HG02678 (cell line): Measurements from ENCODE around the gene FAM217B.

ENCODE experiments used
- ATAC-seq: cut with Tn5 transposase; IDR thresholded peaks from one replicate; pipeline ENCODE4 v1.9.1; 2021; ENCODE audit warnings: mild to moderate bottlenecking, moderate library complexity; ENCODE audit not compliant: unreplicated experiment

FAM217B gene, protein sequence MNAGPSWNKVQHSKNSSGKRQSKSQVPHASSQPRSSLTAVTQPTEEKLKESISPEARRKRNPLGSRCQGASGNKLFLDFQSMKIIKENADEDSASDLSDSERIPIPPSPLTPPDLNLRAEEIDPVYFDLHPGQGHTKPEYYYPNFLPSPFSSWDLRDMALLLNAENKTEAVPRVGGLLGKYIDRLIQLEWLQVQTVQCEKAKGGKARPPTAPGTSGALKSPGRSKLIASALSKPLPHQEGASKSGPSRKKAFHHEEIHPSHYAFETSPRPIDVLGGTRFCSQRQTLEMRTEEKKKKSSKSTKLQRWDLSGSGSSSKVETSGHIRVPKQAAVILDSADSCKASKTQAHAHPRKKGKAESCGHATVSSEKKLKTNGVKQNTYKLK

DNA sequence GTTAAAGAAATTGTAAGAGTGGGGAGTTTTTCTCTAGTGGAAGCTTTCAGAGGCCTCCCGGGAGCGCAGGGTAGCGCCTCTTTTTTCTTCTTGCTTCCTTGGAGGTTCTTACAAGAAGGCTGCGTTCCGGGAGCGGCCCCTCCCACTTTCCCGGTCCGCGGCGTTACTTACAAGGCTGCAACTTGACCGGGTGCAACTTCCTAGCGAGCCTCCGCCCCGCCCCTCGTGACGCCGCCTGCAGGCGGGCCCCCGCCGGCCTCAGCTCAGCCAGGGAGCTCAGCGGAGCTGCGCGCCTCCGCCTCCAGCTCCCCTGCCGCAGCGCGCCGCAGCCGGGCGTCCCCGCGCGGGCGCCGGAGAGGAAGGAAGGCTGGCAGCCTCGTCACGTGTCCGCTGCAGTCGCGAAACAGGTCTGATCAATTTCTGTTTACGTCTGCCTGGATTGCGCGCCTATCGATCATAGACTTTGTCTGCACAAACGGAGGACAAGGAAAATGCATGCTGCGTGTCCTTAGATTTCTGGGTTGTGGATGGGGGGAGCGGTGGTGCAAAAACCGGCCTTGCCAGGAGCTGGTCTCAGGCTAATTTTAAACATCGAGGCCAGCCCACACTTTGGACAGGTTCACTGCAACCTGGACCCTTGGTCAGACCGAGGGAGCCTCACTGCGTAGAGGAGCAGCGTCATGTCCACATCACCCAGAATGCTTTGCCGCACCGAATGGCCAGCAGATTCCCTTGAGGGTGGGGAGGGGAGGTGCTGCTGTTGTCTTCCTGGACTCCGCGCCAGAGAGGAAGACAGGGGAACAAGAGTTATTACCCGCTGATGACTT lies at the start of gene FAM217B, which contains the start of gene PPP1R3D:
TSS of gene FAM217B (plus strand) at position 261 of the 827 bp plus-strand sequence. CDS start 3,555 bp downstream, outside the sequence.
TSS of gene PPP1R3D (minus strand) at position 177 of the 827 bp plus-strand sequence. CDS start 374 bp downstream, outside the sequence.
- ATAC-seq = peak; percentile 88

DNA sequence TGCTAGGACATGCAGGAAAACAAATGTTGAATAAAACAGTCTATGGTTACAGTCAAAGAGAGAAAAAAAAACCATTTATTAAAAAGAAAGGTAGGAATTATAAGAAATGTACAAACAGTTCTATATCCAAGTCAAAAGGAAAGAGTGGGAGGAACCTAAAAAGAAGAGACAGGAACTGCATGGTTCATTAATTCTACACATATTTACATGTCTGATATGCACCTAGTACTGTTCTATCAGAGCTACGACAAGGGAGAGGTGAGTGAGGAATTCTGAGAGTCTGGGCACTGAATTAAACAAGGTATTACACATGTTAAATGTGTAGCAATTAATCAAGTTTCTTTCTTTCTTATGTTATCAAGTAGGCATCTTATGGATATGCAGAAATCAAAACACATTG lies 48.6 kb upstream of the FAM217B start:
- no peak for ATAC-seq

DNA sequence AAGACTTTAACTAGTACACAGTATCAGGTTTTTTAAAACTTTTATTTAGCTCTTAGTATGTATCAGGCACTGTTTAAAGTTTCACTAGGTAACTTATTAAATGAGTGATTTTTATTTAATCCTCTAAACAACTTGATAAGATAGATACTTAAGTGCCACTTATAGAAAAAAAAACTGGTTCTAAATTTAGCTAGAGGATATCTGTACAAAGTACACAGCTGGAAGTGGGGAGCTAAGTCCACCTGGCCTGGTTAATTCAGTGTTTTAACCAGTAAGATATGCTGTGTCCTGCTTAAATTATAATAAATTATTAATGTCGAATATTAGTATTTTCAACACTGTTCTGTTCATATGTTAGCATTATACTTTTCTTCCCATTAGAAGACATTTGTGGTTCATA lies 44.3 kb upstream of the FAM217B start:
- no peak for ATAC-seq

DNA sequence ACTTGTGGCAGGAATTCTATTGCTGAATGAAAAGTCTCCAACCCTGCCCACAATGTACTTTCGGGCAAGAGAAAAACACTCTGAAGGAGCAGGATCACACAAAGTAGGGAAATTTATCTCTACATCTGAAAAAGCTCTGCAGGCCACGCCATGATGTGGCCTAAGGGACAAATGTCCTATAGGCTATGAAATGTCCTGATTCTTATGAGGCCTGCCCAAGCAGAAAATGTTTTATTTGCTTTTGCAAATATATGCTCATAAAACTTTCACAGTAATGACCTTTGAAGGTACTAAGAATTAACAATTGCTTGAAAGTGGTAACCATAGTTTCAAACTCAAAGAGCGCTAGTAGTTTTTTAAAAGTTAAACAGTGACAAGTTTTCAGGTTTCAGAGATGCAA lies 37.7 kb upstream of the FAM217B start:
- ATAC-seq = no peak

DNA sequence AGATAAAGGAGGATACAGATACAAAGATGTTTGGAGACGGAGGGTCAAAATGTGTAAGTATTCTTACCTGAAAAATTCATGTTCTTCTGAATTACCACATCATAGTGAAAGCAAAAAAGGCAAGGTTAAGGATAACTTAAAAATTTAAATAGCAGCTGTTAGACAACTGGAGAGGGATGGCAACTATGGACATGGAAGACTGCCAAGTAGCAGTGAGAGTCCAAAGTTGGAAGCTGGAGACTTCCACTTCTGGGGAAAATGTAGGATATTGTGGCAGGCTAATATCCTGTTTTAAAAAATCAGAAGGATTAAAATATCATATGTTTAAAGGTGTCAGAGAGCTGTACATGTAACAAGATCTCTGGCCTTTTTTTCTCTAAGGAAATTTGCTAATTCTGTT lies 36.6 kb upstream of the FAM217B start:
- no peak for ATAC-seq

DNA sequence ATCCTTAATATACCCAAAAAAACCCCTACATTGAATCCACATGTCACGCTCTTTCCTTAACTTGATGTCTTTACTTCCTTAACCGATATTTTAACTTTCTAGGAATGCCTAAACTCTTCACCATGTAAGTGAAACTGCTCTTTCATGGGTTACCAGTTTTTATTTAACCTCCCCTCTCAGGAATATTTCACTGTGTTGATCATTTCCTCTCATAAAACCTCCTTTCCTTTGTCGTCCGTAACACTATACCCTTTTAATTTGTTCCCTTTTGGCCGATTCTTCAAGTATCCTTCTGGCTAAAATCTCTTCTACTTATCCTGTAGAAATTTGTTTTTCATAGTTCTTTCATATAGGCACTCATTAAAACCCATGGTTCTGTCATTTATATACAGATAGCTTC lies 31.3 kb upstream of the FAM217B start:
- no peak for ATAC-seq

DNA sequence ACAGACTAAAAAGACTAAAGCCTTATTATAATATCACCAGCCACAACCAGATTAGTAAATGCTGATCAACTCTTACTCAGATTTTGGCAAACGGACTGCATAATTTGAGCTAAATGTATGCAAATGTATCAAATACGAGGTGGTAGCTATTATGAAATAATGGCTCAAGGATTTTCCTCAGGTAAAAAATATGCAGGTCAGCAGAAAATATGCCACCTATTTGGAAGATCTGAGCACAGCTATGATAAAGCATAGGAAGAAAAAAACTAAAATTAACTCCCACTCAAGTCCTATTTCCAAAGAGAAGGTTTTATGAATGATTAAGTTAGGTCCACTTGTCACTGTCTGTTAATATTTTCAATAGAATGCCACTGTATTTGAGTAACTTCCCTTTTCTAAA lies 29.1 kb upstream of the FAM217B start:
- no peak for ATAC-seq

DNA sequence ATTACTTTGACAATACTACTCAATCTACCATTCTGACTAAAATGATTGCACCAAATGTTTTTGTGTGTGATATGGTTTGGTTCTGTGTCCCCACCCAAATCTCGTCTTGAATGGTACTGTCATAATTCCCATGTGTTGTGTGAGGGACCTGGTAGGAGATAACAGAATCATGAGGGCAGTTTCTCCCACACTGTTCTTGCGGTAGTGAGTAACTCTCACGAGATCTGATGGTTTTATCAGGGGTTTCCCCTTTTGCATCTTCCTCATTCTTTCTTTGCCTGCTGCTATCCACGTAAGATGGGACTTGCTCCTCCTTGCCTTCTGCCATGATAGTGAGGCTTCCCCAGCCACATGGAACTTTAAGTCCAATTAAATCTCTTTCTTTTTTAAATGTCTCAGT lies 27.6 kb upstream of the FAM217B start:
- no peak for ATAC-seq

DNA sequence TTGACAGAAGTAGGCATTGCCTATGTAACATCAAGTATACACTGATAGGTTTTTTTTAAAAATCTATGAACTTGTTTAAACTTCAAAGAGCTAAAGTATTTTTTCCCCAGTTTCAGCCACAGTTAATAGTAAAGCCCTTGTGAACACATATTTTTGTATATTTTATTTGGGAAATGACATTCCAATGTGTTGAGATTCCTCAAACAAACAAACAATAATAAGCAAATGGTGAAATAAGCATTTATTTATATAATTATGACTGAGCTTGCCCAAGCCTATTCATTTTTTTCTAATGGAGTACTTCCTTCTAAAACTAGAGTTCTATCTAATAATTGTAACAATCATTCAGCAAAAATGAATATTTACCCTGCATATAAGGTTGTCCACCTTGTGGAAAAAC lies 19.2 kb upstream of the FAM217B start:
- no peak for ATAC-seq

DNA sequence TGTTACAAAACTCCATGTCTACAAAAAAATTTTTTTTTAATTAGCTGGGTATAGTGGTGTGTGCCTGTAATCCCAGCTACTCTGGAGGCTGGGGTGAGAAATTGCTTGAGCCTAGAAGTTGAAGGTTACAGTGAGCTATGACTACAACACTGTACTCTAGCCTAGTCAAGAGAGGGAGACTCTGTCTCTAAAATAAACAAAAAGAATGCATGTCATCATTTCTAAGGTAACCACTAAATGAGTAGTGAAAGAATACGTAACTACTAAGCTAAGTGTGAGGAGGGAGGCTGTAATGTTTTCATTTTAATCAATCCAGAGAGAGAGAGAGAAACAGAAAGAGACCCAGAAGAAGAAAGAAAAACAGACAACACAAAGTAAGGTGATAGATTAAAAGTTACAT lies 16.7 kb upstream of the FAM217B start:
- ATAC-seq = no peak

DNA sequence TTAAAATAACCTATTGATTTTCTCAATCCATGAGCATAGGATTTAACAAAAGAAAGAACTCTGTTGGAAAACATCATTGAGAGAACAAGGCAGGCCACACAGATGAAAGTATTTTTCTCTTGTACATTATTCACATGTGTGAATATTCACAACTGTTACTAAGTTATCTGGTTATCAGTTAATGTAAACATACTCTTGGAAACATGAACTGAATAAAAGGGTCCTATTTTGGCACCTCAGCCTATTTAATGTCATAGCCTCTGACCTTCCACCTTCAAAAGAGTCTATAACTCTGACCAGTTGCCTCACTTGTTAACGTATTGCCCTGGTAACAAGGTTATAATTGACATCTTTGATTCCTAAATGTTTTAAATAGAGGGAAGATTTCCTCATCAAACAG lies 14.8 kb upstream of the FAM217B start:
- ATAC-seq = no peak

DNA sequence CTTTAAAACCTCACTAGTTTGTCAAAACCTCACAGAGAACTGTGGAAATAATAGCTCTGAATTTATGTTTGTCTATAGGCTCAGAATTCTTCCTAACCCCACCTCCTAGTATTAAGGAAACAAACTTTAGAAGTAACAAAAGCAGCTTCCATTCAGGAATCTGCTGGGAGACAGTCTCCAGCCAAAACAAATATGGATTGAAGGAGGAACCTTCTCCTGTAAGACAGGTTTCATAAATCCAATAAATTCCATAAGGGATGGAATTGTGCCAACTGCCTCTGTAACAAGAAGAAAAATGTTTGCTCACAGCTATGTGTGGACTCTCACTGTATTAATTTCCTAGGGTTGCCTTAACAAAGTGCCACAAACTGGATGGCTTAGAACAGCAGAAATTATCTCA lies 14.3 kb upstream of the FAM217B start:
- ATAC-seq = no peak

DNA sequence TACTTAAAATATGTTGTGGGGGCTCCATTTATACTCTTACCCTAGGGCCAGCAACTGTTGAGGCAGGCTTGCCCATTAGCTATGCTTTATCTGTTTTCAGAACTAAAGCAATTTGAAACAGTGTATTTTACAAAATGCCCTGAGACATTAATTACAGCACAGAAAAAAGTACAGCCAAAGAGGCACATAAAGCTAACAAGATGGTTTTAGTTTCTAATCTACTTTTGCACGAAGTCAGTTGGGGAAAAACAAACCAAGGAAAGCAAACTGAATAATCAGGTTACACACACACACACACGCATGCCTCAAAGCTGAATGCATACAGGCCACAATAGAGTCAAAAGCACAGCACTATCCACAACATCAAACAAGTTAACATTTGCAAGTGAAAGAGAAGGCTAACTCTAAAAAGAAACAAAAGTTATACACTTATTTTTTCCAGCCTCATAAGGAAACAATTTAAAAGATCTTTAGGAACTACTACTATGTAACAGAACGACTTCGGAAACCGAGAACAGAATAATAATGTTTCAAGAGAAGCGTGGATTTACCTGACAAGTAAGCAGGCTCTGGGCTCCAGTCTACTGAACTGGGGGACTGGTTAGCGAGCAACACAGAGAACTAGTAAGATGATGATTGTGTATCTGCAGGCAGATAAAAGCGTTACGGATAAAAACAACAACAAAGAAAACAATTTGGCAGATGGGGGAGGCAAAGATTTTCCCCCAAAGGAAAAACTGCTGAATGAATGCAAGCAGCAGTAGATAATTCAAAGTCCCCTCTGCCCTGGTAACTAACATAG lies 8.5 kb upstream of the FAM217B start:
- no peak for ATAC-seq

DNA sequence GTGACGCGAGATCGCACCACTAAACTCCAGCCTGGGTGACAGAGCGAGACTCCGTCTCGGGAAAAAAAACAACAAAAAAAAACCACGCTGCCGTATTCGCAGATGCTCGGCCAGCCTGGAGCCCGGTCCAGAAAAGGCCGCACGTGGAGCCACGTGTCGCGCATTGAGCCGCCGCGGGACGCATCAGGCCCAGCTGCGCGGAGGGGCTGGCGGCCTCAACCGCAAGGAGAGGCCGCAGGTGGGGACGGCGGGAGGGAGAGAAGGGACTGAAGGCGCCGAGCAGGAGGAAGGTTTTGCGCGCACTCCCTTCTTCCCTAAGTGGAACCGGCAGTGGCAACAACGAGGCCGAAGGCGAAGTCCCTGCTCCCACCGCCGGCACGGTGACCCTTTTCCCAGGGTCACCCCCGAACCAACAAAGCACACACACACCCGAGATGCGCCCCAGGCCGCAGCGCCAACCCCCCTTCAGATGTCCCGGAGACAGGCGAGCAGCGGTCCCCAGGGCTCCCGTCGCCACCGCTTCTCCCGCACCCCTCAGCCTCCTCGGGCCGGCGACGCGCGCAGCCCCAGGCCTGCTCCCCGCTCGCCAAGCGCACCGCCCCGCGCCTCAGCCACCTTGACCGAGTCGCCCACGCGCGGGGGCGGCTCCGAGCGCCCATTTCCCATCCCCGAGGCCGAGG lies 7.4 kb upstream of the FAM217B start:
- ATAC-seq = no peak

DNA sequence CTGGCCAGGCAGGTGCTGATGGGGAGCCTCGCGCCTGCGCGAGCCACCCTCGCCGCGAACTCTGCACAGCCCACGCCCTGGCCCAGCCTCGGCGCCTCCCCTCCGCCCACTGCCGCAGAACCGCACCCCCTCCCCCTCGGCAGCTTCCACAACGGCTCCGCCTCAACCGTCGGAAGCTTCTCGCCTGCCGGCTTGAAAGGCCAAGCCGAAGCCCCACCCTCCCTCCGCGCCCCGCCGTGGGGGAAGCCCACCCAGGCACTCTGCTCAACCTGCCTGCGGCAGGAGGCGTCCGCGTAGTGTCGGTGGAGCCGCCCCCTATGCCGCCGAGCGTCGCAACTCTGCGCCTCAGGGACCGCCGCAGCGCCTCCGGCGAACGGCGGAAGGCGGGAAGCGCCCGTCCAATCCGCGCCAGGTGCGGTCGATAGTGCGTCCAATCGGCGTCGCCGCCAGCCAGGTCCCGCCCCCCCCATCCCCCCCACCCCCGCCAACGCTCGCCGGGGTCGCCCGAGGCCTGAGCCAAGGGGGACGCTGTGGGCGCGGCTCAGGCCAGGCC lies 6.8 kb upstream of the FAM217B start, which contains the start of gene SYCP2:
TSS of gene SYCP2 (minus strand) at position 342 of the 553 bp plus-strand sequence. CDS start 11,224 bp downstream, outside the sequence.
- ATAC-seq = peak; percentile 65

DNA sequence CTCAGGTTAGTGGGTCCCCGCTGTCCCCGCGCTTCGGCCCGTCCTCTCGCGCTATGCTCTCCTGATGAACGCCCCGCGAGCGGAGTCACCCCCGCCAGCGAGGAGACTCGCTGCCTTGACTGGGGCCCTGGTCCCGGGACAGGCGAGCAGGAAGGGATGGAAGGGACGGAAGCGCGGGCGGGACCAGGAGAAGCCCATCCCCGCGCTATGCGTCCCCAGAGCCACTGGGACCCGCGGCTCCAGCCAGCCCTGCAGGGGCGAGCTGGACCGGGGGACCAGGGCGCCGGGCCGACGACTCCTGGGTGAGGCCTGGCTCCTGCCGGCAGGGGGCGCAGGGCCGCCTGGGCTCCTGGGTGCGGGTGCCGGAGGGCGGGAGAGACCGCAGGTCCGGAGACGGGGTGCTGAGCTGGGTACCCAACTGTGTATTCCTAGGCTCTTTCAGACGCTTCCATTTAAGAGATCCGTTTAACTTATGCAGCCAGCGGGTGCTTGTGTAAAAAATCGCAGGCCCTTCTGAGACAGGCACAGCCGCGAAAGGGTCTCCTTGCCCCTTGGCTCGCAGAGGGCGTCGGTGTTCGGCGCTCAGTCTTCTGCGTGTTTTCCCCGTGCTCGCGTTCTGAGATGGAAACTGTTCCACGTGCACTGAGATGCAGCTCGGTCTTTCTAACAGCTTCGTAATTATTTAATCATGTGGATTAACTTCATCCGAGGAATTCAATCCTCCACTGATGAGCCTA lies 6.2 kb upstream of the FAM217B start:
- peak; percentile 81 for ATAC-seq

DNA sequence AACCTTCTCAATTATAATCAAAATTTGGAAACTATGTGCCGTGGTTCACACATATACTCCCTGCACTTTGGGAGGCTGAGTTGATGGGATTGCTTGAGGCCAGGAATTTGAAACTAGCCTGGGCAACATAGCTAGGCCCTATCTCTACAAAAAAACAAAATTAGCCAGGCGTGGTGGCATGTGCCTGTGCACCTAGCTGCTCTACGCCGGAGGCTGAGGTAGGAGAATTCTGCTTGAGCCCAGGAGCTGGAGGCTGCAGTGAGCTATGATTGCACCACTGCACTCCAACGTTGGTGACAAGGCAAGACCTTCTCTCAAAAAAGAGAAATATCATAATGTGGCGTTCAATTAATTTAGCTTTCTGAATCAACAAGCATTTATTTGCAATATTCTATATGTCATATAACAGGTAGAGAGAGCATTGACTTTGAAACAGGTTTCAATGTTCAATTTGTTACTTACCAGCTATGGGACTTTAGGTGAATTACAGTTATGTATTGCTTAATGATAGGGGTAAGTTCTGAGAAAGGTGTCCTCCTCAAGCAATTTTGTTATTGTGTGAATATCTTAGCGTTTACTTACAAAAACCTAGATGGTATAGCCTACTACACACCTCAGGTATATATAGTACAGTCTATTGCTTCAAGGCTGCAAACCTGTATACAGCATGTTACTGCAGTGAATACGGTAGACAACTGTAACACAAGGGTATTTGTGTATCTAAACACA lies 4.6 kb upstream of the FAM217B start:
- ATAC-seq = no peak

DNA sequence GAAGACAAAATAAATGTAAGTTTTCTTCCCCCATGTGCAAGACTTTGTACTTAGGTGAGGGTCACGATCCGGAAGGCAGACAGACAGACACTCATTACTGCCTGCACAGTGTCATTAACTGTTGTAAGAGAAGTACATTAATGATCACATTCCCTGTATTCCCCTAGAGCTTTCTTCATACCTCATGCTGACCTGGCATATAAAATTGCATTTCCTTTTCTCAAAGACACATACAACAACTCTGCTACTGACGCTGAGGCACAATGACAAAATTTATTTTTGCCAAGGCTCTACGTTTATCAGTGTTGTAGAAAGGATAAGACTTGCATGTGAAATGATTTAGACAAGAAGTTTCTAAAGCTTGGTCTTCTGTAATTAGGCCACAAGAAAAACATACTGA lies 3.8 kb upstream of the FAM217B start:
- ATAC-seq = no peak

DNA sequence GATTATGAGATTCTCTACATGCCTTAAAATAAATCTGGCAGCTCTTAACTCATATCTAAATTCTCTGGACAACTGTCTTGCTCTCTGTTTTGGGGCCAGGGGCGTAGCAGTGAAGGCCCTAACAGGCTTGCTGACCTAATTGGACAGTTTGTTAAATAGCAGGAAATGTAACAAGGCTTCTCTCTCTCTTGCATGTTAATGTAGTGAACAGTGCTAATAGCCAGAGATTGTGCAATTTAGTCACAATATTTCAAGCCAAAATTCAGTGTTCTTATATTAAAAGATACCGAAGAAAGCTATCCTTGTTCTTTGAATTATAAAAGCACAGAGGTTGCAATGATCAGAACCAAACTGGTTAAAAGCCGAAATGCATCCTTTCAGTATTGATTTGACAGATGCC lies 3.0 kb upstream of the FAM217B start:
- no peak for ATAC-seq
